ENCODE results near the gene MME.

The MME gene

GRCh38 chr3:155079746-155080487 is at the start of gene MME:
MME (plus strand) TSS chr3:155080319; CDS start chr3:155084168, 3,849 bp downstream.
- no peak for DNase-seq (ENCODE audit: low read depth)

- DNase-seq (ENCODE audit: low read depth): no peak
These were observed 48.9 kb upstream of the MME start for GRCh38 chr3:155031186-155031585.

- DNase-seq (ENCODE audit: low read depth): no peak
These were observed 47.2 kb upstream of the MME start for GRCh38 chr3:155032918-155033317.

DNA sequence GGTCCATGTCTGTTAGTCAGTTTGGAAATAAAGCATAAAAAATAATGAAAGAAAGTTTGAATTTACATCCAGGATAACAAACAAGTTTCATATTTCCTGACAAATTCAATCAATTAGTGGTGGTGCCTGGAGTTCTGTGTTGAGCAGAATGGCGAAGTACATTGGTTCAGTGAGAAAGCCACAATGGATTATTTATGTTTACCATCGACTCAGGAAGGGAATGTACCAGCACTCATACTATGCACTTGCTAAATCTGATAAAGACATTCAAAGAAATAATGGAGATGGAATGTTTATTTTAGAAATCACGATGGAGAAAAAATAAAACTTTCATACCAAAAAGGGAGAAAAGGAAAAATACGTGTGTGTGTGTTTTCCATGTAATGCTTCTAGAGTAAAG is 45.3 kb upstream of the MME start:
- DNase-seq (ENCODE audit: low read depth): no peak

GRCh38 chr3:155035553-155035952 is 44.6 kb upstream of the MME start:
- no peak for DNase-seq (ENCODE audit: low read depth)

DNA sequence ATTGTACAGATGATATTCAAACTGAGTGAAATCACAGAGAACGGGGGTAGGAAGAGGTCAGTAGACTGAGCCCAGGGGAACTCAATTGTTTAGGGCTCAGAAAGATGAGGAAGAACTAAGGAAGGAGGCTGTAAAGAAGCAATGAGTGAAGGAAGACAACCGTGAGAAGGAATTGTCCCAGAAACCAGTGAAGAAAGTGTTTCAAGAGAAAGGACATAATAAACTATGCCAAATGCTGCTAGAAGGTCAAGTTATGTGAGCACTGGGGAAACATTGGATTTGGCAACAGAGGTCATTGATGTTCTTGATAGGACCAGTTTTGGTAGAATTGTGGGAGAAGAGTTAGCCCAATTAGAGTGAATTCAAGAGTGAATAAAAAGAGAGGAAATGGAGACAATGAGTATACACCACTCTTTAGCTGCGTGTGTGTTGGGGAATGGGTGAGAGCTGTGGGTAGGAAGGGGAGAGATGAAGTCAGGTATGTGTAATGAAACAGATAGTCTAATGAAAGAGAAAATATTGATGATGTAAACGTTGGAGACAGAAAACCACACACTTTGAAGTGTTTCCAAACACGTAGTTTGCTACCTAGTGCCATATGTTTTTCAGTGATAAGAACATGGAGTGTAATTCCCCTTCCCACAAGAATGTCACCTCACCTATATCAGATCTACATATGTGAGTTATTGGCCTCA is 42.5 kb upstream of the MME start:
- DNase-seq (ENCODE audit: low read depth): no peak

GRCh38 chr3:155038203-155038554 is 41.9 kb upstream of the MME start:
- no peak for DNase-seq (ENCODE audit: low read depth)

DNA sequence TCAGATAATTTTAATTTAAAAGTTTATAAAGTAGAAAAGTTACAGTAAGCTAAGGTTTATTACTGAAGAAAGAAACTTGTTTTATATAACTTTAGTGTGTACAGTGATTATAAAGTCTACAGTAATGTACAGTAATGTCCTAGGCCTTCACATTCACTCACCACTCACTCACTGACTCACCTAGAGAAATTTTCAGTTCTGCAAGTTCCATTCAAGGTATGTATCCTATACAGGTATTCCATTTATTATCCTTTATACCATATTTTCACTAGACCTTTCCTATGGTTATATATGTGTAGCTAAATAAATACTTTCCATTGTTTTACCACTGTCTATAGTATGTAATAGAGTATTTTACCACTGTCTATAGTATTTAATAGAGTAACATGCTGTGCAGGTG is 33.2 kb upstream of the MME start:
- DNase-seq (ENCODE audit: low read depth): no peak

GRCh38 chr3:155047672-155048071 is 32.4 kb upstream of the MME start:
- DNase-seq (ENCODE audit: low read depth): no peak

GRCh38 chr3:155049959-155050358 is 30.2 kb upstream of the MME start:
- no peak for DNase-seq (ENCODE audit: low read depth)

- no peak for DNase-seq (ENCODE audit: low read depth)
These were observed 27.6 kb upstream of the MME start for GRCh38 chr3:155052470-155052869.

GRCh38 chr3:155053756-155054155 is 26.4 kb upstream of the MME start:
- DNase-seq (ENCODE audit: low read depth): no peak

- DNase-seq (ENCODE audit: low read depth): no peak
These were observed 15.2 kb upstream of the MME start for GRCh38 chr3:155064920-155065319.

DNA sequence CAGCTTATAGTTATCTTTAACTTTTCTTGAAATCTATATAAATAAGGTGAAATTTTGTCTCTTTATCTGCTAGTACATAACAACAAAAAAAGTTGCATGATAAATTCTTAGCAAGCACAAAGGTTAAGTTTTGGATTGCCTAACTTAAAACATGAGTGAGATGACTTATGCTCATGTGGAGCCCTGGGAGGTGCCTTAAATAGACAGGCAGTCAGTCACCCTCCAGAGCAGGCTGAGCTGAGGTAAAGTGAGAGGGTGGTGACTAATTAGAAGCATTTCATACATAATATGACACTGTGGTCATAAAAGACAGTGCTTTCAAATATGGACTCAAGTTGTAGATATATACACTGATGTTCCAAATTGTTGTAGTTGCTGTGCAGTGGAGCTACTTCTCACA is 14.6 kb upstream of the MME start:
- no peak for DNase-seq (ENCODE audit: low read depth)

DNA sequence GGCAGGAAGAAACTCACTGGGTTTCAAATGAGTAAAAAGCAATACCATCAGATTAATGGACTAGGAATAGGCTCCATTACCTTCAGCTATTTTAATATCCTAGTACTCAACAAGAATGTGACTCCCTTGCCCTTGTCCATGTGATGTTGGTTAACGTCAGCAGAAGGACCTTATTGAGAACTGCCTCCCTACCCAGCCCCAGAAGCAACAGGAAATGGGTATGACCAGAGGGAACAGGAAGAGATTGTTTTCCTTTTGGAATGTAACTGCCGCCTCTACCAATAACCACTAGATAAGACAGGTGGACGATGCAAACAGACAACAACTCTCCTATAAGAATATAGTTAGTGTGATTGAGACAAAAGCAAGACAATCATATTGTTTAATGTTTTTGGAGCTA is 10.4 kb upstream of the MME start:
- DNase-seq (ENCODE audit: low read depth): no peak

DNA sequence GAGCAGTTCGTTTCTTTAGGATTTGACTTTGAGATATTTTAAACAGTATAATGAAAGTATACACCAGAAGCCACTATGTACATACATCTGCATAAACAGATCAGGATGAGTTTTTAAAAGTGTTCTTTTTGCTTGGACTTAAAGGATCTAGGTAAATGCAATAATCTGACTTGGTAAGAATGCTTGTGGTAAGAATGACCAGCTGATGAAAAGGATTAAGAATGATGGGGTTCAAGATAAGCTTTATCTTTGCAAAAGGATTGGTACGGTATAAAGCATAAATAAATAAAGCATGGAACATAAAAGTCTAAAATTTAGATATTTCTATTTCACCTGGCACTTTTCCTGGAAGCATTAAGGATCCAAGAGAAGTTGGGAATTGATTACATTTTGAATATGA is 9.8 kb upstream of the MME start:
- DNase-seq (ENCODE audit: low read depth): no peak

DNA sequence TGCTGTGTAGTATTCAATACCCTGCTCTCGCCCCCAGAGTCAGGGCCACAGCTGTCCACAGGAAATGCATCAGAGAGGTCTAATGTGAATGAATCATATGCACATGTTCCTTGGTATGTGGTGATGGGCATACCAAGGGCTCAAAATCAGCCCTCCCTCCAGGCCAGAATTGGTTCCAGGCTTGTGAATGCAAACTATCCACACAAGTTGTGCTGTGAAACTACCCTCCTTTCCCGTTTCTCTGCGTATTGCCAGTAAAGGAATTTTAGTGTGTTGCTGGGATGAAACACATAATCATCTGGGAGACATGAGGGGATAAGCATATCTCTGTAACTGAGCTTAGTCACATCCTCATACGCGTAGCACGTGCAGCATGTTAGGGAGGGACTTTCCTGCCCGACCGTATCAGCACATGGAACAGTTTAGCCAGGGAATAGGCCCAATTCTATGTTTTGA is 9.2 kb upstream of the MME start:
- no peak for DNase-seq (ENCODE audit: low read depth)

GRCh38 chr3:155075200-155075599 is 4.9 kb upstream of the MME start:
- no peak for DNase-seq (ENCODE audit: low read depth)

GRCh38 chr3:155076888-155077287 is 3.2 kb upstream of the MME start:
- DNase-seq (ENCODE audit: low read depth): no peak

DNA sequence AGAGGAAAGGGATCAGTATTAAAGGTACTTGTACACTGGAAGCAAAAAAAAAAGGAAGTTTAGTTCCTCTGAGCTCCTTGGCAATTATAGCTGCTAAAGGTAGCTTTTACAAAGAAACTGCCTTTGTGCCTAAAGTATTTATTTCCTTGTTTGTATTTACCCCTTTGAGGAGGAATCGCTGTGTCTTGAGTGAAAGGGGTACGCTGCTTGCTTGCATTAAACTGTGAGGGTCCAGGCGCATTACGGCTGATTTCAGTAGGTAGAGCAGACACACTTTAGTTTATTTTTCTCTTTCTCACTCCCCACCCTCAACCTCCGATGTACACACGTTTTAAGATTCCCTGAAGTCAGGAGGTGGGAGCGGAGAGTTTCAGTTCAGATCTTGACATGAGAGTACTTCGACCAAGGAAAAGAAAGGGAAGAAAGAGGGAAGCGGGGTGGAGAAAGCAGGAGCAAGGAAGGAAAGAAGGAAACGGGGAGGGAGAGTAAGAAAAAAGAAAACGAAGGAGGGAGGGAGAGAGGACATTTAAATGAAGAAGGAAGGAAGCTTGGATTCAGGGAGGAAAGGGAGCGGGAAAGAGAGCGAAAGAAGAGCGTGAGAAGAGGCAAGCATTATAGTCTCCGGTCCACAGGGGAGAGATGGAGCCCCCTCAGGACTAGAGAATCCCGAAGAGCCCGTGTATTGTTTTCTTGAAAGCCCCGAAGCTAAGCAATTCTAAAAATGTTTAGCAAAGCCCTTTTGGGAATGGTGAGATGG is 1.2 kb upstream of the MME start:
- DNase-seq (ENCODE audit: low read depth): no peak

DNA sequence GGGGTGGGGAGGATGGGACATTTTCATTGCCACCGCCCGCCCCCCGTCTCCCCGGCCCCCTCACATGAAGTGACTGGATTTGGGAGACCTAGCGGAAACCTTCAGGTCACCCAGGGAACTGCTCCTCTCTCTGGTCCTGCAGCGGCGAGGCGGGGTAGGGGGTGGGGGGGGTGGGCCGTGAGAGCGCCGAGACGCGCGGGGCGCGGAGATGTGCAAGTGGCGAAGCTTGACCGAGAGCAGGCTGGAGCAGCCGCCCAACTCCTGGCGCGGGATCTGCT is 712 bp upstream of the MME start:
- no peak for DNase-seq (ENCODE audit: low read depth)

- no peak for DNase-seq (ENCODE audit: low read depth)
These were observed 573 bp downstream of the MME start for GRCh38 chr3:155080692-155081091.

GRCh38 chr3:155083313-155083905 is 3.3 kb downstream of the MME start:
- no peak for DNase-seq (ENCODE audit: low read depth)
